ENCODE results near the gene FNBP1.

DNA sequence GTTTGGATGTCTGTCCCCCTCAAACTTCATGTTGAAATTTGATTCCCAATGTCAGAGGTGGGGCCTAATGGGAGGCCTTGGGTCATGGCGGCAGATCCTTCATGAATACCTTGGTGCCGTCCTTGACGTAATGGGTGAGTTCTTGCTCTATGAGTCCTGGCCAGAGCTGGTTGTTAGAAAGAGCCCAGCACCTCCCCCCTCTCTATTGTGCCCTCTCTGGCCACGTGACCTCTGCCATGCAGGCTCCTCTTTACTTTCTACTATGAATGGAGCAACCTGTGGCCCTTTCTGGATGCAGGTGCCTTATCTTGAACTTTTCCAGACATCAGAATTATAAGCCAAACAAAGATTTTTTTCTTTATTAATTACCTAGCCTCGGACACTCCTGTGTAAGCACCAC is 40.7 kb downstream of the FNBP1 start:
- TF ChIP-seq, protein P1, sequence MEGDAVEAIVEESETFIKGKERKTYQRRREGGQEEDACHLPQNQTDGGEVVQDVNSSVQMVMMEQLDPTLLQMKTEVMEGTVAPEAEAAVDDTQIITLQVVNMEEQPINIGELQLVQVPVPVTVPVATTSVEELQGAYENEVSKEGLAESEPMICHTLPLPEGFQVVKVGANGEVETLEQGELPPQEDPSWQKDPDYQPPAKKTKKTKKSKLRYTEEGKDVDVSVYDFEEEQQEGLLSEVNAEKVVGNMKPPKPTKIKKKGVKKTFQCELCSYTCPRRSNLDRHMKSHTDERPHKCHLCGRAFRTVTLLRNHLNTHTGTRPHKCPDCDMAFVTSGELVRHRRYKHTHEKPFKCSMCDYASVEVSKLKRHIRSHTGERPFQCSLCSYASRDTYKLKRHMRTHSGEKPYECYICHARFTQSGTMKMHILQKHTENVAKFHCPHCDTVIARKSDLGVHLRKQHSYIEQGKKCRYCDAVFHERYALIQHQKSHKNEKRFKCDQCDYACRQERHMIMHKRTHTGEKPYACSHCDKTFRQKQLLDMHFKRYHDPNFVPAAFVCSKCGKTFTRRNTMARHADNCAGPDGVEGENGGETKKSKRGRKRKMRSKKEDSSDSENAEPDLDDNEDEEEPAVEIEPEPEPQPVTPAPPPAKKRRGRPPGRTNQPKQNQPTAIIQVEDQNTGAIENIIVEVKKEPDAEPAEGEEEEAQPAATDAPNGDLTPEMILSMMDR (IDR thresholded peaks at IDR 0.05; ENCODE audit: insufficient read depth, low read depth, low read length): no peak
- TF ChIP-seq EZH2 (IDR thresholded peaks at IDR 0.05; ENCODE audit: insufficient read depth, low read length): no peak
